Measurements from ENCODE around the gene STX18. TPM values are rescaled to one million over a fixed set of nuclear protein-coding genes. Genes with fewer than 3 reads are reported as not detected.

The STX18 gene
- polyA plus RNA-seq, 1 experiment, result 27.0 TPM

GRCh38 chr4:4408576-4409335 is 133.1 kb downstream of the STX18 start:
- peaks cover 3% of the 10 kb centered on the region for H3K27me3 ChIP-seq (ENCODE audit: control insufficient read depth, insufficient read depth, low read length)
- POLR2A ChIA-PET, result no interaction called here
- no peak for TF ChIP-seq CTCF (IDR thresholded peaks at IDR 0.05; ENCODE audit: low read depth, low read length)
- H3K9me3 ChIP-seq (ENCODE audit: control insufficient read depth, insufficient read depth, low read length), result no peaks in the 10 kb centered on the region
- no peak overlapping the region for H3K4me3 ChIP-seq (ENCODE audit: low read depth, low read length)
- H3K27ac ChIP-seq (ENCODE audit: low read depth, low read length), result no peak overlapping the region
- no peak for DNase-seq (ENCODE audit: low read depth, low spot score)
- CTCF ChIA-PET, result no interaction called here

GRCh38 chr4:4408132-4408523 is 133.7 kb downstream of the STX18 start:
- CTCF ChIA-PET, result no interaction called here

GRCh38 chr4:4407299-4408131 is 134.3 kb downstream of the STX18 start:
- Histone ChIP-seq H3K27me3 (ENCODE audit: control insufficient read depth, insufficient read depth, low read length) (peaks cover 3% of the 10 kb centered on the region), H3K27ac (ENCODE audit: low read depth, low read length) (no peak overlapping the region), H3K4me3 (ENCODE audit: low read depth, low read length) (no peak overlapping the region), H3K9me3 (ENCODE audit: control insufficient read depth, insufficient read depth, low read length) (no peaks in the 10 kb centered on the region)
- TF ChIP-seq CTCF (IDR thresholded peaks at IDR 0.05; ENCODE audit: low read depth, low read length), result no peak
- no peak for DNase-seq (ENCODE audit: low read depth, low spot score)
- CTCF ChIA-PET, result no interaction called here
- POLR2A ChIA-PET, result no interaction called here

More at GRCh38 chr4:4408132-4408523, 133.7 kb downstream of the STX18 start:
- Histone ChIP-seq H3K9me3 (ENCODE audit: control insufficient read depth, insufficient read depth, low read length) (no peaks in the 10 kb centered on the region), H3K27me3 (ENCODE audit: control insufficient read depth, insufficient read depth, low read length) (peaks cover 3% of the 10 kb centered on the region), H3K27ac (ENCODE audit: low read depth, low read length) (no peak overlapping the region), H3K4me3 (ENCODE audit: low read depth, low read length) (no peak overlapping the region)
- POLR2A ChIA-PET, result no interaction called here
- no peak for TF ChIP-seq CTCF (IDR thresholded peaks at IDR 0.05; ENCODE audit: low read depth, low read length)
- DNase-seq (ENCODE audit: low read depth, low spot score), result no peak

GRCh38 chr4:4406455-4407298 is 135.2 kb downstream of the STX18 start:
- H3K9me3 ChIP-seq (ENCODE audit: control insufficient read depth, insufficient read depth, low read length), result no peaks in the 10 kb centered on the region
- H3K27ac ChIP-seq (ENCODE audit: low read depth, low read length), result no peak overlapping the region
- peaks cover 3% of the 10 kb centered on the region for H3K27me3 ChIP-seq (ENCODE audit: control insufficient read depth, insufficient read depth, low read length)
- no peak for TF ChIP-seq CTCF (IDR thresholded peaks at IDR 0.05; ENCODE audit: low read depth, low read length)
- DNase-seq (ENCODE audit: low read depth, low spot score), result no peak
- H3K4me3 ChIP-seq (ENCODE audit: low read depth, low read length), result no peak overlapping the region
- POLR2A ChIA-PET, result no interaction called here
- CTCF ChIA-PET, result no interaction called here

Measured in AG04450 (cell line).